ENCODE data around the gene OPA1.

- no peak for TF ChIP-seq CTCF (conservative IDR thresholded peaks at IDR 0.05; ENCODE audit: low read depth, low read length)
- no peak for TF ChIP-seq MAFK (IDR thresholded peaks at IDR 0.05; ENCODE audit: low read depth, low read length)
- TF ChIP-seq CEBPB (IDR thresholded peaks at IDR 0.05; ENCODE audit: low read depth, low read length): no peak
- no peak for TF ChIP-seq POLR2A (IDR thresholded peaks at IDR 0.05; ENCODE audit: low read depth, low read length)
- no peak for TF ChIP-seq RFX5 (IDR thresholded peaks at IDR 0.05; ENCODE audit: low read depth, low read length)
- no peak for TF ChIP-seq MAZ (IDR thresholded peaks at IDR 0.05; ENCODE audit: borderline replicate concordance, low read depth, low read length)
- TF ChIP-seq USF2 (IDR thresholded peaks at IDR 0.05; ENCODE audit: low read depth, low read length): no peak
- TF ChIP-seq SMC3 (IDR thresholded peaks at IDR 0.05; ENCODE audit: low read depth, low read length): no peak
- TF ChIP-seq MXI1 (IDR thresholded peaks at IDR 0.05; ENCODE audit: borderline replicate concordance, low read depth, low read length): no peak
- no peak for TF ChIP-seq RAD21 (IDR thresholded peaks at IDR 0.05; ENCODE audit: low read length)
- no peak for TF ChIP-seq BHLHE40 (IDR thresholded peaks at IDR 0.05; ENCODE audit: low read depth, low read length)
- TF ChIP-seq FOS (IDR thresholded peaks at IDR 0.05; ENCODE audit: low read depth, low read length): no peak
These were observed 143.6 kb downstream of the OPA1 start for GRCh38 chr3:193736616-193737015.
